GM12874 (cell line): ENCODE results near the gene PRPH2.

Source experiments
- TF ChIP-seq, protein P1 (sequence below): IDR thresholded peaks from 2 replicates; pipeline ENCODE4 v1.5.1; 2011; ENCODE audit warnings: low read depth, mild to moderate bottlenecking, control low read depth, low read length, moderate library complexity; ENCODE audit not compliant: insufficient read depth

Gene PRPH2

DNA sequence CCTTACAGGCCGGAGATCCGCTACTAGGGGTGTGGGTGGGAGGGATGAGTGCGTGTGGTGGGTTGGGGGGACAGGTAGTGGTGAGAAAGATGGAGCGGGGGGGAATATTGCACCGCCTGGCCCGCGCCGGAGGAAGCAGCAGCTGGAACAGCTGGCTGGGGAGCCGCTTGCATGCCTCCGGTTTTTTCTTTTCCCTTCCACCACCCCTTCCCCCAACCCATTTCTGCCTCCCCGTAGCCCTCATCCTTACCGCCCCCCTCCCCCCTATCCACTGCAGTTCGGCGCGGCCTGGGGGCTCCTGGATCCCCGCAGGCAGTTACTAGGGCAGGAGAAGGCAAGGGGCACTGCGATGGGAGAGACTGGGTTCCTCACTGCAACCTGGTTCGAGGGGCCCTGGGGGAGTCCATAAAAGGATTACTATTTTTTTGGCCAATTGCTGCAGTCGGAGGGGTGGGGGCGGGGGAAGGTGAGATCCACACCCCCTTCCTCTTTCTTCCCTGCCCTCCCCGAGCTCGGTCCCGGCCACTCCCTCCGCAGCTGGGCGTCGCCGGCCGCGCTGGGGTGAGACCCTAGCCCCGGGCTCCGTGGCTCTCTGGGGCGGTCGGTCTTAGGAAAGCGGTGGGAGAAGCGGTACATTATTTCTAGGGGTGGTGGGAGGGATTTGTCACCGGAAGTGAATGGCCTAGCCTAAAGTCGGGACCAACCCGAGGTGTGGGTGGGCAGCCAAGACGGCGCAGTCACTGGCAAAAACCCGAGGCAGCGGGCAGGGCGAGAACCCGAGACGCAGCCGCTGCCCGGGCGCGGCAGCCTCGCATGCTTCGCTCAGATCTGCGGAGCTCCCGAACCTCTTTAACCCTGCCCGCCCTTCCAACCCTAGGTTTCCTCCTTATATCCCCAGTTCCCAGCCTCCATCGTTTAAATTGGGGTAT lies 24.3 kb upstream of the PRPH2 start:
- TF ChIP-seq, protein P1, sequence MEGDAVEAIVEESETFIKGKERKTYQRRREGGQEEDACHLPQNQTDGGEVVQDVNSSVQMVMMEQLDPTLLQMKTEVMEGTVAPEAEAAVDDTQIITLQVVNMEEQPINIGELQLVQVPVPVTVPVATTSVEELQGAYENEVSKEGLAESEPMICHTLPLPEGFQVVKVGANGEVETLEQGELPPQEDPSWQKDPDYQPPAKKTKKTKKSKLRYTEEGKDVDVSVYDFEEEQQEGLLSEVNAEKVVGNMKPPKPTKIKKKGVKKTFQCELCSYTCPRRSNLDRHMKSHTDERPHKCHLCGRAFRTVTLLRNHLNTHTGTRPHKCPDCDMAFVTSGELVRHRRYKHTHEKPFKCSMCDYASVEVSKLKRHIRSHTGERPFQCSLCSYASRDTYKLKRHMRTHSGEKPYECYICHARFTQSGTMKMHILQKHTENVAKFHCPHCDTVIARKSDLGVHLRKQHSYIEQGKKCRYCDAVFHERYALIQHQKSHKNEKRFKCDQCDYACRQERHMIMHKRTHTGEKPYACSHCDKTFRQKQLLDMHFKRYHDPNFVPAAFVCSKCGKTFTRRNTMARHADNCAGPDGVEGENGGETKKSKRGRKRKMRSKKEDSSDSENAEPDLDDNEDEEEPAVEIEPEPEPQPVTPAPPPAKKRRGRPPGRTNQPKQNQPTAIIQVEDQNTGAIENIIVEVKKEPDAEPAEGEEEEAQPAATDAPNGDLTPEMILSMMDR, result no peak

DNA sequence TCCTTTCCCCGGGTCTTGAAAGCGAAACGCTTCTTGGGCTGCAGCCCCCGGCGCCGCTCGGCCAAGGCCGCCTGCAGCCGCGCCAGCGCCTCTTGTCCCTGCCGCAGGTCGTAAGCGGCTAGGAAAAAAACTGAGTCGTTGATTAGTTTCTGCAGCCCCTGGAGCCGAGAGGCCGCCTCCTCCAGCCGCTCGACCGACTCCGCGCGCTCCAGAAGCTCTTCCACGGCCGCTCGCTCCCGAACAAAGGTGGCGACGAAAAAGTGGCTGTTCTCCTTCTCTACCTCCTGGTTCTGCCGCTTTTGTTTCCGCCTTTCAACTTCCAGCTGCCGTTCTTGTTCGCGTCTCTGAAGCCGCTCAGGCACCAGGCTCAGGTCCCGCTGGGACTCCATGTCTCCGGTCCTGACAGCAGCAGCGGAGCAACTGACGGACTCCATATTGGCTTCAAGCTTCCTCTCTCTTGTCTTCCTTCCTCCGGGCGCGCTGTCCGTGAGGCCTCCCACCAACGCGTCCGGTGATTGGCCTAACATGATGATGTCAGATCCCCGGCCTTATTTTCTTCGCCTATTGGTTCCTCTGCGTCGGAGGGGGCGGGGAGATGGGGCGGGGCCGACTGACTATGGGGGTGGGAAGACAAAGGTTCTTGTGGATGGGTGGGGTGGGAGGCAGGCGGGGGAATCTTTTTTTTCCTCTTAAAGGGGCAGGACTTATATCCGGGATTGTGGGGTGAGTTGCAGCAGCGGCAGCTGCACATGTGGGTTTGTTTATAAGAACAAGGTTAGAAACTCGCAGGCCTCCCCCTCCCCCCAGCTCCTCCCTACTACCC lies 23.5 kb upstream of the PRPH2 start, which contains the start of gene TBCC:
TSS of gene TBCC (minus strand) at position 464 of the 823 bp plus-strand sequence. CDS start at position 434, 30 bp downstream.
- TF ChIP-seq, protein P1, result no peak

DNA sequence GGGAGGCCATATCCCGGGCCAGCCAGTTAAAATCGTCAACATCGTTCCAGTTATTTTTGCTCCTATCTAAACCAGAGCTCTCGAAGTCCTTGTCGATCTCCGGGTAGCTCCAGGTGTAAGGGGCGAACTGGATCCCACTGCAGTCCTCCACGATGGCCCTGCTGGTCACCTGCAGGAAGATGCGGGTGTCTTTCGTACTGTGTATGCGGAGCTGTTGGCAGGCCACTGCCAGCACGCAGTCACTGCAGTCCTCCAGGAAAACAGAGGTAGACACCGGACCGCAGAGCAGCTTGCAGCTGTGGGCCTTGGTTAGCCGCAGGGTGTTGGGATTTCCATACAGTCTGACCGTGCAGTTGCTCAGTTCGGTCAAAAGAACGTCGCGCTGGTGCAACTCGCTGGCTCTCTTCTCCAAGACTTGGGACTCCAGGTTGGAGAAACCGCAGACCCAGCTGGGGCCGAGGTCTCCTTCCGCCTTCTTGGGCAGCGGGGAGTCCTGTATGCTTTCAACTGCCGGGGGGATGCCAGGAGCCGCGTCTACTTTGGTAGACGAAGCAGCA lies 22.8 kb upstream of the PRPH2 start:
- TF ChIP-seq, protein P1, result no peak

DNA sequence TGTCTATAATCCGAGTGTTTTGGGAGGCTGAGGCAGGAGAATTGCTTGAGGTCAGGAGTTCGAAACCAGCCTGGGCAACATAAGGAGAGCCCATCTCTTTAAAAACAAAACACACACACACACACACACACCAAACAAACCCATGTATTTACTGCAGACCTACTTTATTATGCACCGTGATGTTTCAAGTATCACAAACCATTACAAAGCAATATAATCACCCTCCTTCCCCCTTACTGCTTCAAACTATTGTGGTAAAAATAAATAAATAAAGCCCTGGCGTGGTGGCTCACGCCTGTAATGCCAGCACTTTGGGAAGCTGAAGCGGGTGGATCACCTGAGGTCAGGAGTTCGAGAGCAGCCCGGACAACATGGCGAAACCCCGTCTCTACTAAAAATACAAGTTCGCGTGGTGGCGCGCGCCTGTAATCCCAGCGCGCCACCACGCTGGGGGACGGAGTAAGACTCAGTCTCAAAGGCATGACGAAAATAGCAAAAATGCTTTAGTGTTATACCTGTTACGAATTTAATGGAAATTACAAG lies 22.0 kb upstream of the PRPH2 start:
- TF ChIP-seq, protein P1, result no peak

DNA sequence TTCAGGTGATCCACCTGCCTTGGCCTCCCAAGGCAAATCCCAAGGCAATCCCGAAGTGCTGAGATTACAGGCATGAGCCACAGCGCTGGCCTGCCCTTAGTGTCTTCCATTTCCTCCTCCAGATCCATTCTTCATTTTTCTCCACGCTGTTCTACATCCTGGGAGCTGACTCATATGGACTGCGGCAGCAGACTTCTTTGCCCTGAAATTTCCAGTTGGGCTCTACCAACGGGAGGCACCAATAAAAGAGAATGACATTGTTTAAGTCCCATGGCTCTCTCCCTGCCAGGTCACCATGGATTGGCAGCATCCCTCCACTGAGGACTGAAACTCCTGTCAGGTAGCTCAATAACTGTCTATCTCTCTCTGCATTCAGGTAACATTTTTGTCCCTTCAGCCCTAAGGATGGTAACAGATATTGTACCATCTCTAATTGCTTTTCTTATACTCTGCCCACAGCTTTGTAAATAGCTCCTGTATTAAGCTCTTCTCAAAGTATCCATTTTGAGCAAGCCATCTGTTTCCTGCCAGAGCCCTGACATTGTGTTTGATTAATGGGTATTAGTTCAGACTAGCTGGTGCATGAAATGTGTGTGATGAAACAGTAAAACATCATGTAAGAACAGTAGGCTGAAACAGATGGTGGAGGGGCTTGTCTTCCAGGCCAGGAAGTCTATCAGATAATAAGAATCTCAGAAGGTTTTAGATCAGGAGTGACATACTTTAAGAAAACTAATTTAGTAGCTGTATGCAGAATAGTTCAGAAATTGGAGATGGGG lies 19.9 kb upstream of the PRPH2 start:
- TF ChIP-seq, protein P1, result no peak

DNA sequence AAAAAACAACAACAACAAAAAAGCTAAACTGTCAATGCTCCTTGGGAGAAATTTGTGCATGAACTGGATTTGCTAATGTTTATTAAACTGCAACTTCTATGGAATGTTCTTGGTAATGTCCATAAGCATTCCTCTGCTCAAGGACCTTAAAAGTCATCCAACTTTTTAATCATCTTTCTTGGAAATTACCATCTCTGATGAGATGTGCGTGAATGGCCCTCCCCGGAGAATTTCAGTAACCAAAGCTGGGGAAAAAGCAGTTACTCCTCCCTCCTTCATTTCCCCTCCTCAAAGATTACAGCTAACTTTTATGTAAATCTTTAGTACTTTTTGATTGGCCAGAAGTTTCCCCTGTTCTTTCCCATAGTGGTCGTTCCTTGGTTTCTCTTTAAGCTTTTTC lies 18.3 kb upstream of the PRPH2 start:
- TF ChIP-seq, protein P1, result no peak
